Loucy (cell line): Measurements from ENCODE around the gene C22orf39.

ENCODE experiments used
- H2AFZ ChIP-seq: fragments of 200-600 bp; sonication (generic); 2 replicates; pipeline ENCODE4 v1.6.0; 2016; ENCODE audit warnings: antibody characterized with exemption, mild to moderate bottlenecking, low read length, moderate library complexity
- H3F3A ChIP-seq: fragments of 200-600 bp; 2 replicates; pipeline ENCODE4 v1.6.0; 2016; ENCODE audit warnings: antibody characterized with exemption, low read depth, mild to moderate bottlenecking
- H3K27me3 ChIP-seq: fragments of 200-600 bp; sonication (generic); 2 replicates; pipeline ENCODE4 v1.6.1; 2014; ENCODE audit warnings: low read length, mild to moderate bottlenecking; ENCODE audit not compliant: insufficient read depth, poor library complexity, severe bottlenecking
- H3K36me3 ChIP-seq: fragments of 200-600 bp; sonication (generic); 2 replicates; pipeline ENCODE4 v1.6.1; 2016; ENCODE audit warnings: low read length; ENCODE audit not compliant: insufficient read depth
- H3K4me1 ChIP-seq: fragments of 200-600 bp; sonication (generic); 2 replicates; pipeline ENCODE4 v1.5.1; 2014; ENCODE audit warnings: low read length, mild to moderate bottlenecking; ENCODE audit not compliant: insufficient read depth, poor library complexity, severe bottlenecking
- H3K4me2 ChIP-seq: fragments of 200-600 bp; sonication (generic); 2 replicates; pipeline ENCODE4 v1.6.0; 2014; ENCODE audit warnings: antibody characterized with exemption, low read length, low read depth, mild to moderate bottlenecking; ENCODE audit not compliant: poor library complexity, severe bottlenecking
- H3K4me3 ChIP-seq: fragments of 200-600 bp; sonication (generic); 2 replicates; pipeline ENCODE4 v1.5.1; 2014; ENCODE audit warnings: low read length, mild to moderate bottlenecking, mixed read lengths; ENCODE audit not compliant: poor library complexity, severe bottlenecking
- H3K79me2 ChIP-seq: fragments of 200-600 bp; sonication (generic); 2 replicates; pipeline ENCODE4 v1.6.1; 2014; ENCODE audit warnings: low read length; ENCODE audit not compliant: insufficient read depth
- H3K9ac ChIP-seq: fragments of 200-600 bp; sonication (generic); 2 replicates; pipeline ENCODE4 v1.6.0; 2014; ENCODE audit warnings: mild to moderate bottlenecking, low read depth, low read length, moderate library complexity; ENCODE audit not compliant: poor library complexity, severe bottlenecking
- H3K9me2 ChIP-seq: fragments of 200-600 bp; sonication (generic); replicated peaks from 2 replicates; pipeline ENCODE4 v1.6.1; 2016; ENCODE audit warnings: low read depth, low read length, mixed read lengths
- H3K9me3 ChIP-seq: fragments of 200-600 bp; sonication (generic); 2 replicates; pipeline ENCODE4 v1.6.1; 2014; ENCODE audit warnings: mild to moderate bottlenecking, antibody characterized with exemption, low read length, low read depth; ENCODE audit not compliant: insufficient read depth
- H4K20me1 ChIP-seq: fragments of 200-600 bp; sonication (generic); 2 replicates; pipeline ENCODE4 v1.6.0; 2014; ENCODE audit warnings: antibody characterized with exemption, low read length, mild to moderate bottlenecking; ENCODE audit not compliant: insufficient read depth, poor library complexity, severe bottlenecking
- EZH2phosphoT487 ChIP-seq: fragments of 200-600 bp; IDR thresholded peaks from 2 replicates; pipeline ENCODE4 v1.6.1; 2018; ENCODE audit warnings: antibody characterized with exemption, mild to moderate bottlenecking, moderate library complexity, borderline replicate concordance
- TF ChIP-seq, protein P1 (sequence below): fragments of 200-600 bp; sonication (generic); conservative IDR thresholded peaks from 2 replicates; pipeline ENCODE4 v1.5.1; 2014; ENCODE audit warnings: mild to moderate bottlenecking, antibody characterized with exemption, low read length

C22orf39 gene

DNA sequence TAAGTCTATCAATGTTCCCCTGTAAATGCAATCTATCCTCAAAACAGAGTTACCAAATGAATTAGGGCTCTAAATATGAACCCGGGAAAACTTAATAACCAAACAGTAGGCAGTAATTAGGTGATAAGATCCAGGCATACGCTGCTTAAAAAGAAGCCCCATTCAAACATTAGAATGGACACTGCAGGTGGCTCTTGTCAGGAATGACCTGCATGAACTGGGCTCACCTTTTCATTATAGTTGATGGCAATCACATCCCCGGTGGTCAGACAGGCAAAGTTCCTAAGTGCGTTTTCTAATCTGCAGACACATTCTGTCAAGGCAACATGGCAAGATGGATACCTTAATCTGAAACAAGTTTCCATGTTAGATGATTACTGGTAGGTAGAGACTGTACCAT is 17.5 kb upstream of the C22orf39 start:
- no peaks in the 10 kb centered on the region for H3K4me1 ChIP-seq
- H3K9ac ChIP-seq, result no peak overlapping the region
- H3K36me3 ChIP-seq, result peaks cover 79% of the 10 kb centered on the region; the same call in 1 of the 2 replicates
- no peak overlapping the region for H2AFZ ChIP-seq
- no peaks in the 10 kb centered on the region for H3F3A ChIP-seq
- TF ChIP-seq, protein P1, sequence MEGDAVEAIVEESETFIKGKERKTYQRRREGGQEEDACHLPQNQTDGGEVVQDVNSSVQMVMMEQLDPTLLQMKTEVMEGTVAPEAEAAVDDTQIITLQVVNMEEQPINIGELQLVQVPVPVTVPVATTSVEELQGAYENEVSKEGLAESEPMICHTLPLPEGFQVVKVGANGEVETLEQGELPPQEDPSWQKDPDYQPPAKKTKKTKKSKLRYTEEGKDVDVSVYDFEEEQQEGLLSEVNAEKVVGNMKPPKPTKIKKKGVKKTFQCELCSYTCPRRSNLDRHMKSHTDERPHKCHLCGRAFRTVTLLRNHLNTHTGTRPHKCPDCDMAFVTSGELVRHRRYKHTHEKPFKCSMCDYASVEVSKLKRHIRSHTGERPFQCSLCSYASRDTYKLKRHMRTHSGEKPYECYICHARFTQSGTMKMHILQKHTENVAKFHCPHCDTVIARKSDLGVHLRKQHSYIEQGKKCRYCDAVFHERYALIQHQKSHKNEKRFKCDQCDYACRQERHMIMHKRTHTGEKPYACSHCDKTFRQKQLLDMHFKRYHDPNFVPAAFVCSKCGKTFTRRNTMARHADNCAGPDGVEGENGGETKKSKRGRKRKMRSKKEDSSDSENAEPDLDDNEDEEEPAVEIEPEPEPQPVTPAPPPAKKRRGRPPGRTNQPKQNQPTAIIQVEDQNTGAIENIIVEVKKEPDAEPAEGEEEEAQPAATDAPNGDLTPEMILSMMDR, result no peak
- TF ChIP-seq EZH2phosphoT487, result no peak
- no peak overlapping the region for H3K4me3 ChIP-seq
- no peaks in the 10 kb centered on the region for H3K27me3 ChIP-seq
- H3K9me3 ChIP-seq, result no peaks in the 10 kb centered on the region
- no peak overlapping the region for H3K4me2 ChIP-seq
- H3K9me2 ChIP-seq, result no peaks in the 10 kb centered on the region
- H4K20me1 ChIP-seq, result no peaks in the 10 kb centered on the region
- H3K79me2 ChIP-seq, result no peaks in the 10 kb centered on the region

DNA sequence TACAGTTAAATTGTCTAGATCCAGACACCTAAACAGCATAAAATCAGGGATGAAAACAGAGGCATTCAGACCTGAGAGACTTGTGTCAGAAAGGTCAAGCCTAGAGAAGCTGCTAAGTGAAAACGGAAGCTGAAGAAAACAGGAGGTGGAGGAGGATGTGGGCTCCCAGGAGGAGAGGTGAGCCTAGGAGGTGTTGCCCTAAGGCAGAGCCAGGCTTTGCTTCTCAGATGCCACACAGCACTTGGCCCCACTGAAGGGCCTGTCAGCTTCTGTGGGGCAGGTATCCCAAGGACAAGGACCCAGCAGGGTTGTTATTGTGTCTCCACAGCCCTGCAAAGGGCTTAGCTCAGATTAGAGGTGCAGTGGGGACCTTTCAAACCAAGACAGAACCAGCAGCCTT is 17.0 kb upstream of the C22orf39 start:
- H3K79me2 ChIP-seq, result no peaks in the 10 kb centered on the region
- H3K9ac ChIP-seq, result no peak overlapping the region
- H3K4me3 ChIP-seq, result no peak overlapping the region
- H3K36me3 ChIP-seq, result peaks cover 74% of the 10 kb centered on the region; the same call in 1 of the 2 replicates
- no peaks in the 10 kb centered on the region for H3K27me3 ChIP-seq
- no peaks in the 10 kb centered on the region for H3K4me1 ChIP-seq
- no peaks in the 10 kb centered on the region for H4K20me1 ChIP-seq
- no peak overlapping the region for H3K4me2 ChIP-seq
- H3K9me3 ChIP-seq, result no peaks in the 10 kb centered on the region
- no peak for TF ChIP-seq EZH2phosphoT487
- TF ChIP-seq, protein P1, result no peak
- H2AFZ ChIP-seq, result no peak overlapping the region
- no peaks in the 10 kb centered on the region for H3K9me2 ChIP-seq
- H3F3A ChIP-seq, result no peaks in the 10 kb centered on the region

DNA sequence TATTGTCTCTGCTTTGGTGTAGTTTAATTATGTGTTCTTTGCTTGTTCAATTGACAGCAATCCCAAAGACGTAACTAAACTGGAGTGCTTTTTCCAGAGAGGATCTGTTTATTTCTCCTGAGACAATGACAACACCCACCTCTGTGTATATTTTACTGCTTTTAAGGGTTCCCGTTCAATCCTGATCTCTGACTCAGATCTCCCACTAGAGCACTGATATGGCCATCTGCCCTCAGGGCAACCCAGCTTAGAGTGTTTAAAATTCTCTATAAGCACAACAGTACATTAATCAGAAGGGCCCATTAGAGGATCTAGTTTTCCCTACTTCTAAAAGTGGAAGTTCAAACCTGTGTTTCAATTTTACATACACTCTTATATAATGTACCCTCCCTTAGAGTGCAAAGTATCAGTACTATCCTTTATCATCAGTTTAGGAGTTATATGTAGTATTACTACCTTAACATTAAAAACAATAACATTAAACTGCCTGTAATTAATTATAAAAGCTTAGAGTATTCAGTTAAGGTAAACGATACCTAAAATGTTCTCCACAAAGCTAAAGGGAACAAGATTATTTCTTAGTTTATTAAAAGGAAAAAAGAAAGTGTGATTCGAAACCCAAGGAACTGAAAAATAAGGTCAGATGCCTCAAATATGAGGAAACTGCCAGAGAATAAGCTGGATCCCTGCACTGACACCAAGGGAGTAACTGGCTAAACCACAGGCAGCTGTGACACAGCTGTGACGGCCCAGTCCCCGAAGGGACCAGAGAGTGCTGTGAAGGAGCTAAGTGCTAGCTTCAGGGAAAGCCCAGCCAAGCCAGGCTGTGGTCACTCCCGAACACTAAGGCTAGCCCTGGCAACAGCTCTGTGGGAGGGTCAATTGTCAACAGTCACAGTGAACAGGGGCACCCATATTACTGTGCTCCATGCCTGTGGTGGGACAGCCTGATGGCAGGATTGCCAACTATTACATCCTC is 16.3 kb upstream of the C22orf39 start:
- Histone ChIP-seq H3K4me3 (no peak overlapping the region), H3K27me3 (no peaks in the 10 kb centered on the region), H3K36me3 (peaks cover 67% of the 10 kb centered on the region; the same call in 1 of the 2 replicates), H3K79me2 (no peaks in the 10 kb centered on the region), H4K20me1 (no peaks in the 10 kb centered on the region), H3K9me3 (no peaks in the 10 kb centered on the region), H3F3A (no peaks in the 10 kb centered on the region), H3K9ac (no peak overlapping the region), H3K9me2 (no peaks in the 10 kb centered on the region), H2AFZ (no peak overlapping the region), H3K4me1 (no peaks in the 10 kb centered on the region), H3K4me2 (no peak overlapping the region)
- TF ChIP-seq, protein P1, result no peak
- TF ChIP-seq EZH2phosphoT487, result no peak
